Stomach (tissue), 4 donors: ENCODE data around the gene BCR.

Source experiments
- EP300 ChIP-seq: sonication (generic); formaldehyde crosslinking; IDR thresholded peaks from one replicate; pipeline ENCODE4 v1.6.1; 2017; ENCODE audit warnings: antibody characterized with exemption
- POLR2AphosphoS5 ChIP-seq, 3 donors: sonication (generic); formaldehyde crosslinking; IDR thresholded peaks; one replicate each; pipeline ENCODE4 v1.6.1; 2016; ENCODE audit warnings: antibody characterized with exemption in 3 of 3
- TF ChIP-seq, protein P1 (sequence below), 7 experiments: fragments of 450-650 bp in 4 of 7; fragments of 200-600 bp in 3 of 7; sonication (generic) in 3 of 7; IDR thresholded peaks; one replicate each; pipeline ENCODE4 v1.5.1; 2016 to 2019; ENCODE audit warnings: antibody characterized with exemption in 7 of 7, control low read depth in 2 of 7, mild to moderate bottlenecking in 1 of 7

DNA sequence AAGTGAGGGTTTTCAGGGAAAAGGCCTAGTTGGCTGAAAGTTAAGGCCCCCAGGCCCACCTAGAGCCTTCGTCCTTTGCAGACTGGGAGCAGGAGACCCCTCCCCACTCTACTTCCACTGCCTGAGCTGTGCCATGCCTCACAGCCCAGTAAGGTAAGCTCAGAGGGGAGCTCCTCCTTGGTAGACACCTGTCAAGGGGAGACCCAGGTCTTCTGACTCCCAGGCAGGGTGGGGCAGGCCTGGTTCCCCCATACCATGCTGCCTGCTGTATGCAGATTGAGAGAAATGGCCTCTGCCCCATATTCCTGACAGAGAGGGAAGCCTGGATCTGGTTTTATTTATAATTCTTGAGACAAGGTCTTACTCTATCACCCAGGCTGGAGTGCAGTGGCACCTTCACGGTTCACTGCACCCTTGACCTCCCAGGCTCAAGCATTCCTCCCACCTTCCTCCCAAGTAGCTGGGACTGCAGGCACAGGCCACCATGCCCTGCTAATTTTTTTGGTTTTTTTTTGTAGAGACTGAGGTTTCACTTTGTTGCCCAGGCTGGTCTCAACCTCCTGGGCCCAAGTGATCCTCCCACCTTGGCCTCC lies 34.3 kb upstream of the BCR start:
- TF ChIP-seq, protein P1, sequence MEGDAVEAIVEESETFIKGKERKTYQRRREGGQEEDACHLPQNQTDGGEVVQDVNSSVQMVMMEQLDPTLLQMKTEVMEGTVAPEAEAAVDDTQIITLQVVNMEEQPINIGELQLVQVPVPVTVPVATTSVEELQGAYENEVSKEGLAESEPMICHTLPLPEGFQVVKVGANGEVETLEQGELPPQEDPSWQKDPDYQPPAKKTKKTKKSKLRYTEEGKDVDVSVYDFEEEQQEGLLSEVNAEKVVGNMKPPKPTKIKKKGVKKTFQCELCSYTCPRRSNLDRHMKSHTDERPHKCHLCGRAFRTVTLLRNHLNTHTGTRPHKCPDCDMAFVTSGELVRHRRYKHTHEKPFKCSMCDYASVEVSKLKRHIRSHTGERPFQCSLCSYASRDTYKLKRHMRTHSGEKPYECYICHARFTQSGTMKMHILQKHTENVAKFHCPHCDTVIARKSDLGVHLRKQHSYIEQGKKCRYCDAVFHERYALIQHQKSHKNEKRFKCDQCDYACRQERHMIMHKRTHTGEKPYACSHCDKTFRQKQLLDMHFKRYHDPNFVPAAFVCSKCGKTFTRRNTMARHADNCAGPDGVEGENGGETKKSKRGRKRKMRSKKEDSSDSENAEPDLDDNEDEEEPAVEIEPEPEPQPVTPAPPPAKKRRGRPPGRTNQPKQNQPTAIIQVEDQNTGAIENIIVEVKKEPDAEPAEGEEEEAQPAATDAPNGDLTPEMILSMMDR (IDR thresholded peaks at IDR 0.05): no peak
- TF ChIP-seq POLR2AphosphoS5 (IDR thresholded peaks at IDR 0.05) (no peak), EP300 (no peak)
